Keratinocyte (primary cell): ENCODE measurements around the gene OSGEPL1. TPM values are rescaled to one million over a fixed set of nuclear protein-coding genes. Genes with fewer than 3 reads are reported as not detected.

Experiments
- DNase-seq: peaks from one replicate; pipeline ENCODE4 v3.0.0-alpha.2; 2011; ENCODE audit warnings: low read depth, missing footprints, low spot score
- FAIRE-seq: peaks from 2 replicates; lab custom pipeline; 2011; peaks lifted over from hg19 to GRCh38; lab: Jason Lieb, UNC
- H2AFZ ChIP-seq: 2 replicates; pipeline ENCODE4 v1.6.0; 2012; ENCODE audit warnings: low read length, control low read depth, inconsistent platforms; ENCODE audit not compliant: control insufficient read depth
- H3K27ac ChIP-seq: 2 replicates; pipeline ENCODE4 v1.5.1; 2011; ENCODE audit warnings: low read length; ENCODE audit not compliant: control insufficient read depth, insufficient read depth
- H3K27me3 ChIP-seq: 3 replicates; pipeline ENCODE4 v1.6.0; 2011; ENCODE audit warnings: low read length; ENCODE audit not compliant: control insufficient read depth, insufficient read depth; ENCODE audit errors: extremely low read depth
- H3K36me3 ChIP-seq, 2 experiments: 2 replicates in 1 of 2; 3 replicates in 1 of 2; pipeline ENCODE4 v1.5.1; 2011; ENCODE audit warnings: low read length in 2 of 2, mild to moderate bottlenecking in 1 of 2; ENCODE audit not compliant: control insufficient read depth in 2 of 2, insufficient read depth in 2 of 2; ENCODE audit errors: extremely low read depth in 1 of 2
- H3K4me1 ChIP-seq: 3 replicates; pipeline ENCODE4 v1.5.1; 2011; ENCODE audit warnings: low read length; ENCODE audit not compliant: control insufficient read depth, insufficient read depth; ENCODE audit errors: extremely low read depth
- H3K4me2 ChIP-seq: 3 replicates; pipeline ENCODE4 v1.6.0; 2011; ENCODE audit warnings: low read depth, low read length; ENCODE audit not compliant: control insufficient read depth, insufficient read depth; ENCODE audit errors: extremely low read depth
- H3K4me3 ChIP-seq, 3 experiments: fragments of 200-600 bp in 1 of 3; sonication (generic) in 1 of 3; 2 replicates in 2 of 3; 3 replicates in 1 of 3; pipeline ENCODE4 v1.5.1; 2011 to 2016; ENCODE audit warnings: low read length in 3 of 3, mild to moderate bottlenecking in 3 of 3, control low read depth in 2 of 3, inconsistent platforms in 1 of 3, low read depth in 1 of 3, mixed read lengths in 1 of 3, mixed run types in 1 of 3, moderate library complexity in 1 of 3; ENCODE audit not compliant: control insufficient read depth in 2 of 3, insufficient read depth in 2 of 3; ENCODE audit errors: extremely low read depth in 1 of 3
- H3K79me2 ChIP-seq: 2 replicates; pipeline ENCODE4 v1.6.0; 2012; ENCODE audit warnings: low read length; ENCODE audit not compliant: control insufficient read depth, insufficient read depth
- H3K9ac ChIP-seq: 3 replicates; pipeline ENCODE4 v1.6.0; 2011; ENCODE audit warnings: low read length; ENCODE audit not compliant: control insufficient read depth, insufficient read depth; ENCODE audit errors: extremely low read depth
- H3K9me1 ChIP-seq: 3 replicates; pipeline ENCODE4 v1.6.0; 2011; ENCODE audit warnings: low read length; ENCODE audit not compliant: control insufficient read depth, insufficient read depth; ENCODE audit errors: extremely low read depth
- H3K9me3 ChIP-seq: 2 replicates; pipeline ENCODE4 v1.5.1; 2012; ENCODE audit warnings: low read depth, low read length; ENCODE audit not compliant: control insufficient read depth
- H4K20me1 ChIP-seq: 3 replicates; pipeline ENCODE4 v1.6.0; 2011; ENCODE audit warnings: low read length; ENCODE audit not compliant: control insufficient read depth, insufficient read depth; ENCODE audit errors: extremely low read depth
- CTCF ChIP-seq, 3 experiments: IDR thresholded peaks in 1 of 3; conservative IDR thresholded peaks in 1 of 3; optimal IDR thresholded peaks in 1 of 3; 2 replicates in 2 of 3; 3 replicates in 1 of 3; pipeline versions ENCODE3 to v1.5.1; 2011; ENCODE audit warnings: low read length in 3 of 3, mild to moderate bottlenecking in 3 of 3, moderate library complexity in 2 of 3, control low read depth in 1 of 3, inconsistent platforms in 1 of 3; ENCODE audit not compliant: insufficient read depth in 2 of 3; ENCODE audit errors: extremely low read depth in 1 of 3
- EZH2 ChIP-seq: IDR thresholded peaks from one replicate; pipeline ENCODE4 v1.6.1; 2012; ENCODE audit warnings: inconsistent platforms, mild to moderate bottlenecking, low read length, moderate library complexity
- dilution Hi-C: fragments of 300-500 bp; cut with MboI; formaldehyde crosslinking; loops from one replicate; pipeline ENCODE4 v1.7.0; 2020; ENCODE audit warnings: low sequenced_read_pairs; ENCODE audit not compliant: extremely low pct_ligation_motif_present
- polyA plus RNA-seq, 5 experiments: library from polyadenylated mRNA; depleted of rRNA in 3 of 5; stranded (reverse) in 3 of 5; stranded (forward) in 1 of 5; unstranded in 1 of 5; fragments of >200 nt; gene quantifications; 1 replicate in 1 of 5; 2 replicates in 3 of 5; 3 replicates in 1 of 5; pipeline versions ENCODE4 v1.2.1 to v1.2.3, GENCODE V29; 2011 to 2012; ENCODE audit warnings: missing spikeins in 2 of 5, low read depth in 1 of 5, low replicate concordance in 1 of 5

Gene OSGEPL1
- polyA plus RNA-seq, 1 donor (not counting 4 experiments of a cell fraction or from before 2014, with no cell fraction given), result 12.0 TPM

GRCh38 chr2:189729430-189729829 lies 33.2 kb downstream of the OSGEPL1 start:
- Histone ChIP-seq H3K9ac (no peak overlapping the region), H3K9me1 (no peaks in the 10 kb centered on the region), H3K9me3 (no peaks in the 10 kb centered on the region), H3K4me2 (no peak overlapping the region), H3K4me3 (no peak overlapping the region), H3K4me1 (no peaks in the 10 kb centered on the region), H3K36me3 (no peaks in the 10 kb centered on the region), H4K20me1 (no peaks in the 10 kb centered on the region), H3K27ac (no peak overlapping the region), H3K79me2 (no peaks in the 10 kb centered on the region), H3K27me3 (no peaks in the 10 kb centered on the region), H2AFZ (no peak overlapping the region)
- TF ChIP-seq CTCF (optimal IDR thresholded peaks at IDR 0.05 in 1 of 3, IDR thresholded peaks at IDR 0.05 in 1 of 3, conservative IDR thresholded peaks at IDR 0.05 in 1 of 3; ENCODE audit: extremely low read depth in 1 of 3, insufficient read depth in 2 of 3, low read length in 3 of 3) (no peak), EZH2 (no peak)
- DNase-seq, result no peak
- dilution Hi-C loops, result no loop called here
- no peak for FAIRE-seq

GRCh38 chr2:189726849-189727248 lies 35.7 kb downstream of the OSGEPL1 start:
- no peak for TF ChIP-seq CTCF (optimal IDR thresholded peaks at IDR 0.05 in 1 of 3, IDR thresholded peaks at IDR 0.05 in 1 of 3, conservative IDR thresholded peaks at IDR 0.05 in 1 of 3; ENCODE audit: extremely low read depth in 1 of 3, insufficient read depth in 2 of 3, low read length in 3 of 3)
- TF ChIP-seq EZH2, result no peak
- Histone ChIP-seq H3K27ac (no peak overlapping the region), H3K4me2 (no peak overlapping the region), H4K20me1 (no peaks in the 10 kb centered on the region), H3K36me3 (no peaks in the 10 kb centered on the region), H3K9me1 (no peaks in the 10 kb centered on the region), H3K4me3 (no peak overlapping the region), H2AFZ (no peak overlapping the region), H3K9ac (no peak overlapping the region), H3K4me1 (no peaks in the 10 kb centered on the region), H3K79me2 (no peaks in the 10 kb centered on the region), H3K9me3 (no peaks in the 10 kb centered on the region), H3K27me3 (no peaks in the 10 kb centered on the region)
- DNase-seq (no peak), FAIRE-seq (no peak)
- dilution Hi-C loops, result no loop called here
